Keratinocyte (primary cell): ENCODE measurements around the gene MBP. TPM values are rescaled to one million over a fixed set of nuclear protein-coding genes. Genes with fewer than 3 reads are reported as not detected.

Source experiments
- DNase-seq: peaks from one replicate; pipeline ENCODE4 v3.0.0-alpha.2; 2011; ENCODE audit warnings: low read depth, missing footprints, low spot score
- FAIRE-seq: peaks from 2 replicates; lab custom pipeline; 2011; peaks lifted over from hg19 to GRCh38; lab: Jason Lieb, UNC
- H2AFZ ChIP-seq: 2 replicates; pipeline ENCODE4 v1.6.0; 2012; ENCODE audit warnings: low read length, control low read depth, inconsistent platforms; ENCODE audit not compliant: control insufficient read depth
- H3K27ac ChIP-seq: 2 replicates; pipeline ENCODE4 v1.5.1; 2011; ENCODE audit warnings: low read length; ENCODE audit not compliant: control insufficient read depth, insufficient read depth
- H3K27me3 ChIP-seq: 3 replicates; pipeline ENCODE4 v1.6.0; 2011; ENCODE audit warnings: low read length; ENCODE audit not compliant: control insufficient read depth, insufficient read depth; ENCODE audit errors: extremely low read depth
- H3K36me3 ChIP-seq, 2 experiments: 2 replicates in 1 of 2; 3 replicates in 1 of 2; pipeline ENCODE4 v1.5.1; 2011; ENCODE audit warnings: low read length in 2 of 2, mild to moderate bottlenecking in 1 of 2; ENCODE audit not compliant: control insufficient read depth in 2 of 2, insufficient read depth in 2 of 2; ENCODE audit errors: extremely low read depth in 1 of 2
- H3K4me1 ChIP-seq: 3 replicates; pipeline ENCODE4 v1.5.1; 2011; ENCODE audit warnings: low read length; ENCODE audit not compliant: control insufficient read depth, insufficient read depth; ENCODE audit errors: extremely low read depth
- H3K4me2 ChIP-seq: 3 replicates; pipeline ENCODE4 v1.6.0; 2011; ENCODE audit warnings: low read depth, low read length; ENCODE audit not compliant: control insufficient read depth, insufficient read depth; ENCODE audit errors: extremely low read depth
- H3K4me3 ChIP-seq, 3 experiments: fragments of 200-600 bp in 1 of 3; sonication (generic) in 1 of 3; 2 replicates in 2 of 3; 3 replicates in 1 of 3; pipeline ENCODE4 v1.5.1; 2011 to 2016; ENCODE audit warnings: low read length in 3 of 3, mild to moderate bottlenecking in 3 of 3, control low read depth in 2 of 3, inconsistent platforms in 1 of 3, low read depth in 1 of 3, mixed read lengths in 1 of 3, mixed run types in 1 of 3, moderate library complexity in 1 of 3; ENCODE audit not compliant: control insufficient read depth in 2 of 3, insufficient read depth in 2 of 3; ENCODE audit errors: extremely low read depth in 1 of 3
- H3K79me2 ChIP-seq: 2 replicates; pipeline ENCODE4 v1.6.0; 2012; ENCODE audit warnings: low read length; ENCODE audit not compliant: control insufficient read depth, insufficient read depth
- H3K9ac ChIP-seq: 3 replicates; pipeline ENCODE4 v1.6.0; 2011; ENCODE audit warnings: low read length; ENCODE audit not compliant: control insufficient read depth, insufficient read depth; ENCODE audit errors: extremely low read depth
- H3K9me1 ChIP-seq: 3 replicates; pipeline ENCODE4 v1.6.0; 2011; ENCODE audit warnings: low read length; ENCODE audit not compliant: control insufficient read depth, insufficient read depth; ENCODE audit errors: extremely low read depth
- H3K9me3 ChIP-seq: 2 replicates; pipeline ENCODE4 v1.5.1; 2012; ENCODE audit warnings: low read depth, low read length; ENCODE audit not compliant: control insufficient read depth
- H4K20me1 ChIP-seq: 3 replicates; pipeline ENCODE4 v1.6.0; 2011; ENCODE audit warnings: low read length; ENCODE audit not compliant: control insufficient read depth, insufficient read depth; ENCODE audit errors: extremely low read depth
- EZH2 ChIP-seq: IDR thresholded peaks from one replicate; pipeline ENCODE4 v1.6.1; 2012; ENCODE audit warnings: inconsistent platforms, mild to moderate bottlenecking, low read length, moderate library complexity
- dilution Hi-C: fragments of 300-500 bp; cut with MboI; formaldehyde crosslinking; loops from one replicate; pipeline ENCODE4 v1.7.0; 2020; ENCODE audit warnings: low sequenced_read_pairs; ENCODE audit not compliant: extremely low pct_ligation_motif_present
- polyA plus RNA-seq, 5 experiments: library from polyadenylated mRNA; depleted of rRNA in 3 of 5; stranded (reverse) in 3 of 5; stranded (forward) in 1 of 5; unstranded in 1 of 5; fragments of >200 nt; gene quantifications; 1 replicate in 1 of 5; 2 replicates in 3 of 5; 3 replicates in 1 of 5; pipeline versions ENCODE4 v1.2.1 to v1.2.3, GENCODE V29; 2011 to 2012; ENCODE audit warnings: missing spikeins in 2 of 5, low read depth in 1 of 5, low replicate concordance in 1 of 5
- TF ChIP-seq, protein P1 (sequence below), 3 experiments: IDR thresholded peaks in 1 of 3; conservative IDR thresholded peaks in 1 of 3; optimal IDR thresholded peaks in 1 of 3; 2 replicates in 2 of 3; 3 replicates in 1 of 3; pipeline versions ENCODE3 to v1.5.1; 2011; ENCODE audit warnings: low read length in 3 of 3, mild to moderate bottlenecking in 3 of 3, moderate library complexity in 2 of 3, control low read depth in 1 of 3, inconsistent platforms in 1 of 3; ENCODE audit not compliant: insufficient read depth in 2 of 3; ENCODE audit errors: extremely low read depth in 1 of 3

Gene MBP
- polyA plus RNA-seq, 1 donor (not counting 4 experiments of a cell fraction or from before 2014, with no cell fraction given), result 38.7 TPM

DNA sequence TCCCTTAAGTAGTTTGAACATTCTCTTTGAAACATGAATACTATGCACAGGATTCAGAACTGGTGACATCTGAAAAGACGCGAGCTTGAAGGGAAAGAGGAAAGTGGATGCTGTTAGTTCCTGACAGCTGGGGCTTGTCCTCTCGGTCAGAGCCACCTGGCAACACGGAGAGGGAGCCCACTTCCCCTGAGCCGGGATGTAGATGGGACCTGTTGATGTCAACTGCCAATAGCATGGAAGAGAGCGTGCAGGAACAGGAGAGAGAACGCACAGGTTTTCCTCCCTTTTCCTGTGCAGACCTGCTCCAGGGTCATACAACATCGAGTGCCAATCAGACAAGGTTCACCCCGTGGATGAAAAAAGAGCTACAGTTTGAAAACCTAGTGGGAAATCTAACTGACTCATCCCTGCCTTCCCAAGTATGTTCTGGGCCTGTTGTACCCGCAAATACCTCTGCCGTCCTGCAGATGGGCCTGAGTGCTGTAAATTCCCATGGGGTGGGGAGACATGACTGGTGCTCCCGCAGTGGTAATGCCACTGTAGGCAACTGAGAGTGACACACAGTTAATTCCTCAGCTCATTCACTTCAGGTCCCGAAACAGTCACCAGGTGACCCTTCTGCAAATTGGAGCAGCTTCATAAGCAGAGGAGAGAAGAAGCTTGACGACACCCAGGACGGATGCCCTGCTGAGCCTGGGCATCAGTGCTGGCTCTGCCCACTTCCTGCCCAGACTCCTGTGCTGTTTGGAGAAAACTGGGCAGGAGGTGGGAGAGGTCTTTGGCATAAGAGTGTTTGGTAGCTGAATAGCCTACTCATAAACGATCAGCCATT lies 13.9 kb upstream of the MBP start:
- dilution Hi-C loops, result no loop called here
- no peak for TF ChIP-seq EZH2
- TF ChIP-seq, protein P1, sequence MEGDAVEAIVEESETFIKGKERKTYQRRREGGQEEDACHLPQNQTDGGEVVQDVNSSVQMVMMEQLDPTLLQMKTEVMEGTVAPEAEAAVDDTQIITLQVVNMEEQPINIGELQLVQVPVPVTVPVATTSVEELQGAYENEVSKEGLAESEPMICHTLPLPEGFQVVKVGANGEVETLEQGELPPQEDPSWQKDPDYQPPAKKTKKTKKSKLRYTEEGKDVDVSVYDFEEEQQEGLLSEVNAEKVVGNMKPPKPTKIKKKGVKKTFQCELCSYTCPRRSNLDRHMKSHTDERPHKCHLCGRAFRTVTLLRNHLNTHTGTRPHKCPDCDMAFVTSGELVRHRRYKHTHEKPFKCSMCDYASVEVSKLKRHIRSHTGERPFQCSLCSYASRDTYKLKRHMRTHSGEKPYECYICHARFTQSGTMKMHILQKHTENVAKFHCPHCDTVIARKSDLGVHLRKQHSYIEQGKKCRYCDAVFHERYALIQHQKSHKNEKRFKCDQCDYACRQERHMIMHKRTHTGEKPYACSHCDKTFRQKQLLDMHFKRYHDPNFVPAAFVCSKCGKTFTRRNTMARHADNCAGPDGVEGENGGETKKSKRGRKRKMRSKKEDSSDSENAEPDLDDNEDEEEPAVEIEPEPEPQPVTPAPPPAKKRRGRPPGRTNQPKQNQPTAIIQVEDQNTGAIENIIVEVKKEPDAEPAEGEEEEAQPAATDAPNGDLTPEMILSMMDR (optimal IDR thresholded peaks at IDR 0.05 in 1 of 3, IDR thresholded peaks at IDR 0.05 in 1 of 3, conservative IDR thresholded peaks at IDR 0.05 in 1 of 3; ENCODE audit: extremely low read depth in 1 of 3, insufficient read depth in 2 of 3, low read length in 3 of 3), result peak in 2 of 3 experiments; percentile 41 to 49
- peaks cover 23% of the 10 kb centered on the region for H3K4me1 ChIP-seq

DNA sequence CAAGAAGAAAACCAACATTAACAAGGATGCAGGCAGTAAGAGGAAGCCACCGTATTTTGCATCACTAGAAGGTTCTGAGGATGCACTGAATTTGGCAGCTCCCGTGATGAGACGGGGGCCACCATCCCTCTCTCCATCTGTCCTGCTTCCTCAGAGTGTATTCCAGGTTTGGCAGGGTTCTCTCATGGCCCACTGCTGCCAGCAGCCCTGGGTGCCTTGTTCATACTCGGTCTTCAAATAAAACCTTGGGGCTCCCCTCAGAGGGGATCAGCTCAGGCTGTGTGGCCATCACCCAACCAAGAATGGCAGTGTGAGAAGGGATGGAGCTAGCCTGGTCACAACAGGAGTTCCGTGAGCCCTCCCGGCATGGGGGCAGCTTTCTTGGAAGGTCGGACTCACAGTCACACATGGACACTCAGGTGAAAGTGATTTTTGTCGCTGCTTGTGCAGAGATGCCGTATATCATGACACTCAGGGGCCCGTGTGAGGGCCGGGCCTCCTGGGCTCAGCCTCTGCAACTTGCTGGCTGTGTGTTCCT lies 12.8 kb upstream of the MBP start:
- H3K27me3 ChIP-seq, result no peaks in the 10 kb centered on the region
- no peaks in the 10 kb centered on the region for H3K9me1 ChIP-seq
- H3K9me3 ChIP-seq, result peaks cover 3% of the 10 kb centered on the region
- TF ChIP-seq, protein P1 (optimal IDR thresholded peaks at IDR 0.05 in 1 of 3, IDR thresholded peaks at IDR 0.05 in 1 of 3, conservative IDR thresholded peaks at IDR 0.05 in 1 of 3; ENCODE audit: extremely low read depth in 1 of 3, insufficient read depth in 2 of 3, low read length in 3 of 3), result no peak
- TF ChIP-seq EZH2, result no peak
- FAIRE-seq (no peak), DNase-seq (no peak)
- no peaks in the 10 kb centered on the region for H3K36me3 ChIP-seq
- no peak overlapping the region for H3K27ac ChIP-seq
- H2AFZ ChIP-seq, result no peak overlapping the region
- H3K4me3 ChIP-seq, result no peak overlapping the region
- no peak overlapping the region for H3K9ac ChIP-seq
- dilution Hi-C loops, result no loop called here
- peaks cover 29% of the 10 kb centered on the region for H3K4me1 ChIP-seq
- H3K4me2 ChIP-seq, result no peak overlapping the region
- no peaks in the 10 kb centered on the region for H4K20me1 ChIP-seq
- no peaks in the 10 kb centered on the region for H3K79me2 ChIP-seq

More for the DNA sequence above, 13.9 kb upstream of the MBP start:
- no peaks in the 10 kb centered on the region for H3K79me2 ChIP-seq
- H3K27me3 ChIP-seq, result no peaks in the 10 kb centered on the region
- no peaks in the 10 kb centered on the region for H4K20me1 ChIP-seq
- H2AFZ ChIP-seq, result peak overlapping the region; percentile 70
- peak; percentile 99 for FAIRE-seq
- peak overlapping the region; percentile 70 for H3K4me2 ChIP-seq
- H3K27ac ChIP-seq, result peak overlapping the region; percentile 64
- peak overlapping the region in 1 of 3 experiments; percentile 36 for H3K4me3 ChIP-seq
- no peak overlapping the region for H3K9ac ChIP-seq
- peak; percentile 85 for DNase-seq
- H3K36me3 ChIP-seq, result no peaks in the 10 kb centered on the region
- H3K9me1 ChIP-seq, result no peaks in the 10 kb centered on the region
- H3K9me3 ChIP-seq, result peaks cover 3% of the 10 kb centered on the region
